Activated B cell treated with CpG ODN at 0.5 μM for 24 hours (primary cell): ENCODE results near the gene GNA14. TPM values are rescaled to one million over a fixed set of nuclear protein-coding genes. Genes with fewer than 3 reads are reported as not detected.
A peak's percentile ranks its signal among the peaks of the same experiment; 100 is the strongest.

Experiments
- ATAC-seq: fragments of 200-7000 bp; cut with Tn5 transposase; one replicate; pipeline ENCODE4 v1.10.0; 2021; ENCODE audit warnings: low read depth, mild to moderate bottlenecking, moderate library complexity
- CTCF ChIA-PET: fragments of 350-600 bp; sonication (Branson Sonifier 250); formaldehyde crosslinking; loops from one replicate; lab custom pipeline; 2021; ENCODE audit warnings: antibody characterized with exemption; lab: Charles Lee
- POLR2A ChIA-PET: fragments of 350-600 bp; sonication (Branson Sonifier 250); formaldehyde crosslinking; loops from one replicate; lab custom pipeline; 2021; ENCODE audit warnings: antibody characterized with exemption; lab: Charles Lee
- DNase-seq: peaks from one replicate; pipeline ENCODE4 v3.0.0; 2022
- H3K27ac Mint-ChIP-seq: one replicate; pipeline ENCODE4 v1.8.0; 2020; ENCODE audit warnings: mixed read lengths
- H3K27me3 Mint-ChIP-seq: one replicate; pipeline ENCODE4 v1.8.0; 2021; ENCODE audit warnings: mixed read lengths
- H3K36me3 Mint-ChIP-seq: one replicate; pipeline ENCODE4 v1.8.0; 2021; ENCODE audit warnings: low read depth, mixed read lengths
- H3K4me1 Mint-ChIP-seq: one replicate; pipeline ENCODE4 v1.8.0; 2021; ENCODE audit warnings: mixed read lengths
- H3K4me3 Mint-ChIP-seq: one replicate; pipeline ENCODE4 v1.8.0; 2020; ENCODE audit warnings: mild to moderate bottlenecking, mixed read lengths
- H3K9me3 Mint-ChIP-seq: one replicate; pipeline ENCODE4 v1.8.0; 2020; ENCODE audit warnings: mixed read lengths
- CTCF ChIP-seq: fragments of 200-600 bp; IDR thresholded peaks from one replicate; pipeline ENCODE4 v1.8.0; 2022; ENCODE audit warnings: antibody characterized with exemption, mild to moderate bottlenecking
- intact Hi-C: fragments of 100-400 bp; cut with micrococcal nuclease; formaldehyde crosslinking; loops from one replicate; pipeline ENCODE4 v1.15.1; 2024
- total RNA-seq: library from RNA; stranded (reverse); gene quantifications from 2 replicates; pipeline ENCODE4 v1.2.3, GENCODE V29; 2022

Gene GNA14
- total RNA-seq, 1 donor from 2014 or later = not detected

DNA sequence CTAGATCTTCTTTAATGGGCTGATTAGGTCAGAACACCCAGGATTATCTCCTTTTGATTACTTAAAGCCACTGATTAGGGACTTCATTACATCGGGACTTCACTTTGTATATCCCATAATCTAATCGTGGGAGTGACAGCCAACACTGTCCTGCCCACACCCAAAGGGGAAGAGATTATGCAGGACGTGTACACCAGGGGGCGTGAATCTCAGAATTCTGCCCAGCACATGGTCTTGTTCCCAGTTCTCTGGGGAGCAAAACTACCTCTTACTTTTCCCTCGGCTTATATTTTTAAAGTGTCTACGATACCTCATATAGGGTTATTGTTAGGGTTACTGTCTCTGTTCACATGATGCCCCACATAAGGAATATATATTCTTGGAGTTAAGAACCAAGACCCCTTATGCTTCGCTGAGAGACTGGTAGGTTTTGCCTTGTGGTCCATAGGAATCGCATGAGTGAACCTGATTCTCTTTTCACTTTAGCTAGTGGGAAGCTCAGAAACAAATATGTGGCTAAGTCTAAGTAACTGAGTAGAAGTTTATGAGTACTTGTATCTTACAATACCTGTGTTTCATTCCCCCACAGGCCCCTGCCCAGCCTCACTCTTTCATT lies 192.7 kb downstream of the GNA14 start:
- Mint-ChIP-seq H3K4me1 (peaks cover 6% of the 10 kb centered on the region), H3K9me3 (no peaks in the 10 kb centered on the region), H3K27ac (no peak overlapping the region), H3K27me3 (peaks cover 4% of the 10 kb centered on the region), H3K36me3 (no peaks in the 10 kb centered on the region), H3K4me3 (no peak overlapping the region)
- TF ChIP-seq CTCF = no peak
- intact Hi-C loops = loop anchor here (5.0 kb wide), 3 partner anchors 297 to 1063 kb away; partner anchors contain the start of gene RFK
- ATAC-seq (no peak), DNase-seq (no peak)
- ChIA-PET POLR2A (no interaction called here), CTCF (interaction anchor here (1.9 to 3.2 kb wide), 5 partner anchors 11 to 580 kb away, joined by 5 to 27 read pairs (median 11); no protein-coding TSS in a partner anchor)

GRCh38 chr9:77454663-77455062 lies 193.5 kb downstream of the GNA14 start:
- Mint-ChIP-seq H3K27ac (no peak overlapping the region), H3K4me1 (peaks cover 6% of the 10 kb centered on the region), H3K9me3 (no peaks in the 10 kb centered on the region), H3K4me3 (no peak overlapping the region), H3K27me3 (peaks cover 4% of the 10 kb centered on the region), H3K36me3 (no peaks in the 10 kb centered on the region)
- ChIA-PET POLR2A (no interaction called here), CTCF (interaction anchor here (0.7 to 1.3 kb wide), 3 partner anchors 13 to 577 kb away, joined by 3 to 7 read pairs (median 5); partner anchors contain the start of gene GNAQ)
- DNase-seq = no peak
- TF ChIP-seq CTCF = no peak
- intact Hi-C loops = loop anchor here (5.0 kb wide), 3 partner anchors 298 to 1062 kb away; partner anchors contain the start of gene RFK
- ATAC-seq = no peak

DNA sequence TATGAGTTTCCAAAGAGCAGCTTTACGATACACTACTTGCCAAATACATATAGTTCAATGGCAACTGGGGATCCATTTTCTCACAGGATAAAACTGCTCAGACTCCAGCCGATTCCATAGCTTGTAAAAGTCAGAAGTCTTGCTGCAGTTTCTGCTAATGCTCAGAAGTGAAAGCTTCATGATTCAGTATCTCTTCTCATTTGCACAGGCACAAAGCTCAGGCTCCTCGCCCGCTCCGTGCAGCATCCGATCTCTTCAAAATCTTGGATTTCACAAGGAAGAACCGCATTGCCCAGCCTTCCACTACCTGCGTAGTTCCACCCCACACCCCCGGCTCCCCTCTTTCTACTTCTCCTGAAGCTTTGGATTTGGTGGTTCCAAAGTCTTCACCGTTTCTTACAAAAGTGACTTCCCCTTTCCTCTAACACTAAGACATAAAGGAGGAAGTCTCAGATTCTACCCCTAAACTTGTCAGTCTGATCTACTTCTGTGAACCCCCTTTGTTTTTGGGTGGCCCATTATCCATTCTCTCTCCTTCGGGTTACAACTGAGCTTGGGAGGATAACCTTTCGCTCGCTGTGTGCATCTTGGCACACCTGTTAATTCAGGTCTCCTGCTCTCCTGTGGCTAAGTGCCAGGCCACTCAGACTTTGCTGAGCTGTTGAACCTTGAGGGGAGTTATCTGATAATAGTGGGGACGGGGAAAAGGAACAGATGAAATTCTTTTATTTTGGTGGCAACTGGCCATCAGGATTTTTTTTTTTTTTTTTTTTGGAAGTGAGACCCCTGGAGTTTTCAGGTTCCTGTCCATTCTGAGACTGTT lies 194.1 kb downstream of the GNA14 start:
- CTCF ChIA-PET = interaction anchor here (0.7 to 1.3 kb wide), 4 partner anchors 12 to 578 kb away, joined by 3 to 7 read pairs (median 4); partner anchors contain the start of gene GNAQ
- TF ChIP-seq CTCF = no peak
- ATAC-seq (no peak), DNase-seq (no peak)
- Mint-ChIP-seq H3K4me1 (peaks cover 6% of the 10 kb centered on the region), H3K27me3 (peaks cover 6% of the 10 kb centered on the region), H3K36me3 (no peaks in the 10 kb centered on the region), H3K27ac (peak overlapping the region; percentile 21), H3K4me3 (peak overlapping the region; percentile 84), H3K9me3 (no peaks in the 10 kb centered on the region)
- intact Hi-C loops = no loop called here
- POLR2A ChIA-PET = no interaction called here

- DNase-seq (no peak), ATAC-seq (no peak)
- Mint-ChIP-seq H3K27me3 (peaks cover 6% of the 10 kb centered on the region), H3K9me3 (peaks cover 4% of the 10 kb centered on the region), H3K4me1 (peaks cover 5% of the 10 kb centered on the region), H3K27ac (no peak overlapping the region), H3K4me3 (no peak overlapping the region), H3K36me3 (no peaks in the 10 kb centered on the region)
- ChIA-PET CTCF (interaction anchor here (1.1 kb wide), 1 partner anchor 284 kb away, joined by 3 read pairs; no protein-coding TSS in a partner anchor), POLR2A (no interaction called here)
- intact Hi-C loops = no loop called here
- TF ChIP-seq CTCF = no peak
These were observed 196.6 kb downstream of the GNA14 start for GRCh38 chr9:77451507-77451906.

- H3K27me3 Mint-ChIP-seq = peaks cover 6% of the 10 kb centered on the region
- no peak for TF ChIP-seq CTCF
- peaks cover 5% of the 10 kb centered on the region for H3K4me1 Mint-ChIP-seq
- no peak overlapping the region for H3K4me3 Mint-ChIP-seq
- no peak for ATAC-seq
- H3K27ac Mint-ChIP-seq = no peak overlapping the region
- CTCF ChIA-PET = no interaction called here
- H3K36me3 Mint-ChIP-seq = no peaks in the 10 kb centered on the region
- intact Hi-C loops = no loop called here
- H3K9me3 Mint-ChIP-seq = peaks cover 4% of the 10 kb centered on the region
- POLR2A ChIA-PET = no interaction called here
- no peak for DNase-seq
These were observed 198.0 kb downstream of the GNA14 start for GRCh38 chr9:77450085-77450475.
